Activated CD8-positive, alpha-beta T cell treated with anti-CD3 and anti-CD28 coated beads for 36 hours (primary cell): ENCODE data around the gene PTDSS2. TPM values are rescaled to one million over a fixed set of nuclear protein-coding genes. Genes with fewer than 3 reads are reported as not detected.

Experiments used
- ATAC-seq: fragments of 200-7000 bp; cut with Tn5 transposase; one replicate; pipeline ENCODE4 v1.10.0; 2021; ENCODE audit warnings: mild to moderate bottlenecking, moderate library complexity
- CTCF ChIA-PET: fragments of 350-600 bp; sonication (Branson Sonifier 250); formaldehyde crosslinking; loops from one replicate; lab custom pipeline; 2021; ENCODE audit warnings: antibody characterized with exemption; lab: Charles Lee
- POLR2A ChIA-PET: fragments of 350-600 bp; sonication (Branson Sonifier 250); formaldehyde crosslinking; loops from one replicate; lab custom pipeline; 2021; ENCODE audit warnings: antibody characterized with exemption; lab: Charles Lee
- DNase-seq: peaks from one replicate; pipeline ENCODE4 v3.0.0-alpha.2; 2020
- H3K27ac Mint-ChIP-seq: one replicate; pipeline ENCODE4 v1.8.0; 2021; ENCODE audit warnings: mild to moderate bottlenecking, mixed read lengths
- H3K27me3 Mint-ChIP-seq: one replicate; pipeline ENCODE4 v1.8.0; 2021; ENCODE audit warnings: mixed read lengths
- H3K36me3 Mint-ChIP-seq: one replicate; pipeline ENCODE4 v1.8.0; 2021; ENCODE audit warnings: low read depth, mixed read lengths
- H3K4me1 Mint-ChIP-seq: one replicate; pipeline ENCODE4 v1.8.0; 2021; ENCODE audit warnings: low read depth, mixed read lengths
- H3K4me3 Mint-ChIP-seq: one replicate; pipeline ENCODE4 v1.8.0; 2021; ENCODE audit warnings: mild to moderate bottlenecking, moderate library complexity, mixed read lengths
- H3K9me3 Mint-ChIP-seq: one replicate; pipeline ENCODE4 v1.8.0; 2021; ENCODE audit warnings: mixed read lengths
- intact Hi-C: fragments of 100-400 bp; cut with micrococcal nuclease; formaldehyde crosslinking; loops from one replicate; pipeline ENCODE4 v1.10.0; 2022
- total RNA-seq, 2 experiments: library from RNA; stranded (reverse); gene quantifications; one replicate each; pipeline ENCODE4 v1.2.3, GENCODE V29; 2021
- TF ChIP-seq, protein P1 (sequence below): fragments of 200-600 bp; IDR thresholded peaks from one replicate; pipeline ENCODE4 v1.8.0; 2022; ENCODE audit warnings: antibody characterized with exemption, mild to moderate bottlenecking

PTDSS2 gene
- total RNA-seq, 2 experiments from 2014 or later: 17.4 to 18.0 TPM

DNA sequence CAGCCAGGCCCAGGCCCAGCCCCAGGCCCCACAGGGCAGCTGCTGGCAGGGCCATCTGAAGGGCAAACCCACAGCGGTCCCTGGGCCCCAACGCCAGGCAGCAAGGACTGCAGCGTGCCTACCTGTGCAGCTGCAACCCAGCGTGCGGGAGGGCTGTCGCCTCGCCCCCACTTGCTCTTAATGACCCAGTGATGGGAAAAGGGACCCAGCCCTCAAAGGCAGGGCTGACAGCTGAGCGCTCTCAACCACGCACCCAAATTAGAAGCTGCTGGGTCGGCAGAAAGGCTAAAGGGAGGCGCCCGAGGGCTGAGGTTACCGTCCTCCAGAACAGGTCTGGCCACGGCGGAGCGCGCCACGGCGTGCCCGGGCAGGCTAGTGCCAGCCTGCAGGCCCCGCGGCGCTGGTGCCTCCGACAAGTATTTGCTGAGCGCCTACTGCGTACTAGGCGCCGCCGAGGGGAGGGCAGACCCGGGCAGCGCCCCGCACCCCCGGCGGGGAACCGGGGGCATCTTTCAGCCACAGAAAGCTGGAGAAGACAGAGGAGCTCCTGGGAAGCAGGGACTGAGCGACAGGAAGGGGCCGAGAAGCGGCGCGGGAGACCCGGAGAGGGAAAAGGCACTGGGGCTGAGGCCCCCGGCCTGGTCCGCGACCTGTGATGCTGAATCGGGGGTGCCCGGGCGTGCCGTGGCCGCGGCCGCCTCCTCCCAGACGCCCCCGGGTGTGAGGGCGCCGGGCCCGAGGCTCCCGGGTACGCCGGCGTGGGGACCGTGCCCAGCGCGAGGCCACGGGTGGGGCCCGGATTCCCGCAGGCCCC lies 84.5 kb downstream of the PTDSS2 start:
- Mint-ChIP-seq H3K4me1 (peaks cover 4% of the 10 kb centered on the region), H3K27ac (no peak overlapping the region), H3K9me3 (no peaks in the 10 kb centered on the region), H3K36me3 (no peaks in the 10 kb centered on the region), H3K4me3 (peak overlapping the region; percentile 70), H3K27me3 (no peaks in the 10 kb centered on the region)
- POLR2A ChIA-PET: interaction anchor here (1.1 to 1.4 kb wide), 2 partner anchors 16 to 29 kb away, joined by 3 to 5 read pairs; no protein-coding TSS in a partner anchor
- CTCF ChIA-PET: interaction anchor here (5.6 kb wide), 1 partner anchor 16 kb away, joined by 29 read pairs; no protein-coding TSS in a partner anchor
- intact Hi-C loops: no loop called here
- no peak for ATAC-seq
- TF ChIP-seq, protein P1, sequence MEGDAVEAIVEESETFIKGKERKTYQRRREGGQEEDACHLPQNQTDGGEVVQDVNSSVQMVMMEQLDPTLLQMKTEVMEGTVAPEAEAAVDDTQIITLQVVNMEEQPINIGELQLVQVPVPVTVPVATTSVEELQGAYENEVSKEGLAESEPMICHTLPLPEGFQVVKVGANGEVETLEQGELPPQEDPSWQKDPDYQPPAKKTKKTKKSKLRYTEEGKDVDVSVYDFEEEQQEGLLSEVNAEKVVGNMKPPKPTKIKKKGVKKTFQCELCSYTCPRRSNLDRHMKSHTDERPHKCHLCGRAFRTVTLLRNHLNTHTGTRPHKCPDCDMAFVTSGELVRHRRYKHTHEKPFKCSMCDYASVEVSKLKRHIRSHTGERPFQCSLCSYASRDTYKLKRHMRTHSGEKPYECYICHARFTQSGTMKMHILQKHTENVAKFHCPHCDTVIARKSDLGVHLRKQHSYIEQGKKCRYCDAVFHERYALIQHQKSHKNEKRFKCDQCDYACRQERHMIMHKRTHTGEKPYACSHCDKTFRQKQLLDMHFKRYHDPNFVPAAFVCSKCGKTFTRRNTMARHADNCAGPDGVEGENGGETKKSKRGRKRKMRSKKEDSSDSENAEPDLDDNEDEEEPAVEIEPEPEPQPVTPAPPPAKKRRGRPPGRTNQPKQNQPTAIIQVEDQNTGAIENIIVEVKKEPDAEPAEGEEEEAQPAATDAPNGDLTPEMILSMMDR: no peak
- DNase-seq: peak; percentile 41

DNA sequence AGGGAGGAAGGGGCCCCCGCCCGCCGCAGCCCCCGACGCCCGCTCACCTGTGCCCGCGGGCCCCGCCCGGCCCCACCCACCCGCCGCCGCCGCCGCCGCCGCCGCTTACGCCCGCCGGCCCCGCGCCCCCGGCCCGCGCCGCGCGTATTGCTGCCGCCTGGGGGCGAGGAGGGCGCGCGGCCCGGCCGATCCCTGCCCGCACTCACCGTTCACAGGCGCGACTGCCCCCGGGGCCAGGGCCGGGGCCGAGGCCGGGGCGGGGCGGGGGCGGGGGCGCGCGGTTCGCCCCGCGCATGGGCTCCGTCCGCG lies 85.1 kb downstream of the PTDSS2 start:
- peaks cover 4% of the 10 kb centered on the region for H3K4me1 Mint-ChIP-seq
- H3K27ac Mint-ChIP-seq: no peak overlapping the region
- no peaks in the 10 kb centered on the region for H3K27me3 Mint-ChIP-seq
- TF ChIP-seq, protein P1: no peak
- H3K4me3 Mint-ChIP-seq: no peak overlapping the region
- CTCF ChIA-PET: interaction anchor here (2.1 to 5.6 kb wide), 2 partner anchors 17 to 20 kb away, joined by 12 to 29 read pairs; no protein-coding TSS in a partner anchor
- no peaks in the 10 kb centered on the region for H3K36me3 Mint-ChIP-seq
- intact Hi-C loops: no loop called here
- POLR2A ChIA-PET: interaction anchor here (1.4 to 2.4 kb wide), 3 partner anchors 16 to 33 kb away, joined by 5 to 10 read pairs (median 5); no protein-coding TSS in a partner anchor
- no peaks in the 10 kb centered on the region for H3K9me3 Mint-ChIP-seq
- ATAC-seq (peak; percentile 10), DNase-seq (no peak)

DNA sequence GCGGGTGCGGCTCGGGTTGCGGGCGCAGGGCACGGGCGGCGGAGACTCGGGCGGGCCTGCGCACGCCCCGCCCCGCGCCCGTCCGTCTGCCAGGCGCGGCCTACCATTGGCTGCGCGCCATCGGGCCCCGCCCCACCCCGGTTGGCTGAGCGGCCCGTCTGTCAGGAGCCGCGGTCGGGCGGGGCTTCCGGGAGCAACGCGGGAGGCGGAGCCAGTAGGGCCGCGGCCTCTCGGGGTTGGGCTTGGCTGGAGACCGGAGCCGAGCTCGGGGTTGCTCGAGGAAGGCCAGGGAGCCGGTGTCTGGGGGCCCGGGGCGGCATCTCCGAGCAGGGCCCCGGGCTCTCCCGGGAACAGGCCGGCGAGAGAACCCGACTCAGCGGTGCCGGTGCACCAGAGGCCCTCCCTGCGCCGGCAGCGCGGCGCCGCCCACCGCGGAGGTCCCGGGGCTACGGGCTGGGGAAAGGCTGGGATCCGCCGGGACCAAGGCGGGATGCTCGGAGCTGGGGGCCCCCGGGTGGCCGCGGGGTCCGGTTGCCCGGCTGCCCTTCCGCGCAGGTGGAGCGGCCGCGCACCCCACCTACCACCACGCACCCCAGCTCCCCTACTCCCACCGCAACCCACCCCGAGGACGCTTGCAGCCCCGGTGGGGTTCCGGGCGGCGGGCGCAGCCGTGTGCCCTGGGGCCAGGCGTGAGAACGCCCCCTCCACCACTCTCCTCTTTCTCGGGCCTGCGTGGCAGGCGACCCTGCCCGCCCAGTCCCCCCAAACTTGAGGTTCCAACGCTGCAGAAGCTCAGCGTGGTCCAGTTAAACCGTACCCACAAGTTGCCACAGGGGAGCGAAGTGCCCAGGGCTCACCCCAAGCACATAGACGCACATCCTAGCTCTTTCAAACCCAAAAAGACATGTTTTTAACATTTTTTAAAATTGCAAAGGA lies 85.7 kb downstream of the PTDSS2 start, which contains the start of gene HRAS:
TSS of gene HRAS (minus strand) at position 58 of the 936 bp plus-strand sequence.
- peak within 1 kb of the TSS; percentile 90 for H3K4me3 Mint-ChIP-seq
- no peaks in the 10 kb centered on the region for H3K9me3 Mint-ChIP-seq
- DNase-seq (peak; percentile 95), ATAC-seq (peak; percentile 94)
- intact Hi-C loops: no loop called here
- TF ChIP-seq, protein P1: no peak
- no peaks in the 10 kb centered on the region for H3K36me3 Mint-ChIP-seq
- ChIA-PET POLR2A (interaction anchor here (0.7 to 2.4 kb wide), 13 partner anchors 17 to 261 kb away, joined by 3 to 10 read pairs (median 4); no protein-coding TSS in a partner anchor), CTCF (interaction anchor here (0.8 to 5.6 kb wide), 8 partner anchors 17 to 260 kb away, joined by 3 to 29 read pairs (median 3); partner anchors contain the start of gene TMEM80)
- no peaks in the 10 kb centered on the region for H3K27me3 Mint-ChIP-seq
- peaks cover 4% of the 10 kb centered on the region for H3K4me1 Mint-ChIP-seq
- H3K27ac Mint-ChIP-seq: peak within 1 kb of the TSS; percentile 91

DNA sequence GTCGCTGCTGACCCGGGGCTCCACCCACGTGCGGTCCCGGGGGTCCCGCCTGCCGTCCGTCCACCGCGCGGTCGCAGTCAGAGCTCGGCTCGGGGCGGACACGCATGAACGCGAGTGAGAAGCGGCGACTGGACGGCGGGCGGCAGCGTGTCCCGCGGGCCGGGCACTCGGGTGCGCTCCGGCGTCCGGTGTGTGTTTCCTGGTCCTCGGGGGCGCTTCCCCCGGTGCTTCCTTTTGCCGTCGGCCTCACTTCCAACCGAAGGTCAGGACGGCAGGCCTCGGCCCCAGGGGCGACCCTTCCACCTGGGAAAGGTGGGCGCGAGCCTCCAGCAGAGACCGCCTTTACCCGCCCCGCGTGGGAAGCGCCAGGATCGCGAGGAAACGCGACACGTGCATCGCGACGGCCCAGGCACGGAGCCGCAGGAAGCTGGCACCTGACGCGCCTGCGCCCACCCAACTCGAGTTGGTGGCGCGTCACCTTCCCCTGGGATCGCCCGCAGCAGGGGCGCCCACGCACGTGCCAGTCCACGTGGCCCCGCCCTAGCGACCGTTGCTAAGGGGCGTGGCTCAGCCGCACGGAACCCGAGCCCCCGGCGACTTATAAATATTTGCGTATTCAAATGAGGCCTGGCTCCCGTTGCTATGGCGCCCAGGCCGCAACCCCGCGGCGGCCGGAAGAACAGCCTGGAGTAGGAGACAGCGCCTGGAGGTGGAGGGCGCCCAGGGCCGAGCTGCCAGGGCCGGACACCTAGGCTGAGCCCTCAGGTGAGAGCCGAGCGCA lies 87.0 kb downstream of the PTDSS2 start, which contains the start of gene LRRC56:
TSS of gene LRRC56 (plus strand) at position 687 of the 781 bp plus-strand sequence. CDS start 3,158 bp downstream, outside the sequence.
- H3K36me3 Mint-ChIP-seq: no peaks in the 10 kb centered on the region
- no peaks in the 10 kb centered on the region for H3K9me3 Mint-ChIP-seq
- H3K4me3 Mint-ChIP-seq: peak within 1 kb of the TSS; percentile 90
- ChIA-PET CTCF (interaction anchor here (1.5 to 5.6 kb wide), 3 partner anchors 18 to 159 kb away, joined by 4 to 29 read pairs (median 12); partner anchors contain the start of gene TMEM80), POLR2A (interaction anchor here (0.6 to 2.4 kb wide), 10 partner anchors 10 to 89 kb away, joined by 3 to 10 read pairs (median 4); no protein-coding TSS in a partner anchor)
- ATAC-seq (peak; percentile 32), DNase-seq (peak; percentile 93)
- TF ChIP-seq, protein P1: no peak
- H3K27me3 Mint-ChIP-seq: no peaks in the 10 kb centered on the region
- intact Hi-C loops: no loop called here
- peaks cover 4% of the 10 kb centered on the region for H3K4me1 Mint-ChIP-seq
- H3K27ac Mint-ChIP-seq: peak within 1 kb of the TSS; percentile 91
